ENCODE data around the gene CHN1. TPM values are rescaled to one million over a fixed set of nuclear protein-coding genes. Genes with fewer than 3 reads are reported as not detected.

CHN1 gene
- 17.3 to 20.8 TPM (median 18.9 TPM) in 5 replicates for total RNA-seq (2022; extraction: Qiagen RNA extraction)

GRCh38 chr2:175004980-175005732, at the start of gene CHN1:
CHN1 (minus strand) TSS chr2:175005381; CDS start chr2:175004912, 469 bp downstream.

GRCh38 chr2:174764280-174765255, 240.6 kb downstream of the CHN1 start, which contains the start of gene CHRNA1:
CHRNA1 (minus strand) TSS chr2:174764472; CDS start chr2:174764394, 78 bp downstream.

Other genes starting within 250 kb of the CHN1 start
- gene CHRNA1, start 240.9 kb downstream of the CHN1 start, total RNA-seq (2022; extraction: Qiagen RNA extraction) = not detected in 5 replicates
- 14.9 to 22.0 TPM (median 16.8 TPM) in 5 replicates for gene ATF2, start 162.8 kb upstream of the CHN1 start, total RNA-seq (2022; extraction: Qiagen RNA extraction)
- gene ATP5MC3, start 176.3 kb upstream of the CHN1 start, total RNA-seq (2022; extraction: Qiagen RNA extraction) = 439 to 516 TPM (median 510 TPM) in 5 replicates